ENCODE data around the gene LEFTY1.
"Not testable (repeated sequence)": the region's sequence is repeated elsewhere in the genome, so short reads cannot be mapped to it uniquely, and the experiment has no call there.

The LEFTY1 gene

GRCh38 chr1:225849925-225850324 is 39.0 kb downstream of the LEFTY1 start:
- DNase-seq (ENCODE audit: low spot score), result no peak

- DNase-seq (ENCODE audit: low spot score), result no peak
Observed at GRCh38 chr1:225848030-225848955, 40.7 kb downstream of the LEFTY1 start.

DNA sequence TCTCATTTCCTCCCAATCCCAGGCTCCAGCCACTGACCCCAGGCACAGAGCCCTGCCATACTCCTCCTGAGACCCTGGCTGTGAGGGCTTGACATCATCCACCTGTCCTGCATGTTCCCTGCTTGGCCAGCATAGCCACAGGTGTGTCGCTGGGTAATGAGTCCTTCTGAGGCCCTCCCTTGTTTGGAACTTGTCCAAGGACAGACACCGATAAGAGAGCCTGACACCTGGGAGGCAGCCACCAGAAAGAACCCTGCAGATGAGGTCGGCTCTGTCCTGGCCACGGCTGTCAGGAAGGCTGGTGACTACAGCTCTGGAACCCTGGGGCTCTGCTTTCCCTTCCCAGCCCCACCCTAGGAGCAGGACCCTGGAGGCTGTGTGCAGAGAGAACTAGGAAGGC is 41.3 kb downstream of the LEFTY1 start:
- DNase-seq (ENCODE audit: low spot score), result no peak

GRCh38 chr1:225846331-225847310 is 42.3 kb downstream of the LEFTY1 start:
- no peak for DNase-seq (ENCODE audit: low spot score)

DNA sequence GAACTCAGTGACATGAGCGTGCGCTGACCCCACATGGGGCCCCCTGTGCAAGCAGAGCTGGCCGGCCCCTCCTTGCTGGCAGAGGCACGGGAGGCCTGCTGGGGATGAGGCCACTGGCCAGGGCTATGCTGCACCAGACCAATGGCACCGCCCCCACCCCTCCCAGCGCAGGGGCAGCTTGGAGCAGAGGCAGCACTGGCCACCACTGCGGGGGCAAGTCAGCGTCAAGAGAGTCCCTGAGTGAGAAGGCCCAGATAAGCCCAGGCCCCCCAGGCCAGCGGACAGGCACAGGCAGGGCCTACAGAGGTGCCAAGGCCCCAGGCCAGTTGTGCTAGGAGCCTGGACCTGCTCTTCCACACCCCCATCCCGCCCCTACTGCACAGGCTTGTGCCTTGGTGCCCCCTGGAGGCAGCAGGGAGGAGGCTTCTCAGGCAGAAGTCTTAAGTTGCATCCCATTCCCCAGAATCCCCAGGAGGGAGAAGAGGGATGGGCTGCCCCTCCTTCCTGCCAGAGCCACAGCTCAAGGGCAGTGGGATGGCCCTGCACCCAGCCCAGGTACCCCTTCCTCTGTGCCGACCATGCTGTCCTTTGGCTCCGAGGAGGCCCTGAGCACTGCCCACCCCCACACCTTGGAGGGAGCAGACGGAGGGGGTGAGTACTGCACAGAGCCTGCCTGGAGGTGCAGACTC is 43.2 kb downstream of the LEFTY1 start:
- peak; percentile 44 for DNase-seq (ENCODE audit: low spot score)

DNA sequence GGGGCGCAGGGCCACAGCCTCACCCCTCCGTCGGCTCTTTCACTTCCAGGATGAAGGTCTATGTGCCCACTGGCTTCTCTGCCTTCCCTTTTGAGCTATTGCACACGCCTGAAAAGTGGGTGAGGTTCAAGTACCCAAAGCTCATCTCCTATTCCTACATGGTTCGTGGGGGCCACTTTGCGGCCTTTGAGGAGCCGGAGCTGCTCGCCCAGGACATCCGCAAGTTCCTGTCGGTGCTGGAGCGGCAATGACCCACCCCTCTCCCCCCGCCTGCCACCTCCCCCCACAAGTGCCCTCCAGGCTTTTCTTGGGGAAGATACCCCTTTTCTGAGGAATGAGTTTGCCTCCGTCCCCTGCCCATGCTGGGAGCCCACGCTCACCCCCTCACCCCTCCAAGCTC is 43.8 kb downstream of the LEFTY1 start:
- no peak for DNase-seq (ENCODE audit: low spot score)

GRCh38 chr1:225844236-225845061 is 44.5 kb downstream of the LEFTY1 start:
- DNase-seq (ENCODE audit: low spot score), result no peak

DNA sequence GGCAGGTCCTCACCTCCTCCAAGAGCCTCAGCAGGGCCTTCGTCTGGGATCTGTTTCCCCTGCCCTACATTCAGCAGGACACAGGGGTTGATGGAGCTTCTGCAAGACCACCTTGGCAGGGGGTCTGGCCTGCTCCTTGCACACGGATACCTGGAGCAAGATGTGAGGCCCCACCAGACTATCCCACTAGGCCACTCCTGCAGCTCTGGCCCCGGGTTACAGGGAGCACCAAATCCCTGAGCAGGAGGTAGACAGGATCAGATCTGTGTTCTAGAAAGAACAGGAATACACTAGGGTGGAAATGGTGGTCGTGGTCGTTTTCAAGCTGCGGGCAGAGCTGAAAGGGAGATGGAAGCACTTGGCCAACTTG is 45.5 kb downstream of the LEFTY1 start:
- DNase-seq (ENCODE audit: low spot score), result no peak

- DNase-seq (ENCODE audit: low spot score), result no peak
Observed at GRCh38 chr1:225842788-225843425, 46.0 kb downstream of the LEFTY1 start.

GRCh38 chr1:225842074-225842473 is 46.9 kb downstream of the LEFTY1 start:
- no peak for DNase-seq (ENCODE audit: low spot score)

- no peak for DNase-seq (ENCODE audit: low spot score)
Observed at GRCh38 chr1:225840713-225841112, 48.2 kb downstream of the LEFTY1 start.

- no peak for DNase-seq (ENCODE audit: low spot score)
Observed at GRCh38 chr1:225840223-225840610, 48.7 kb downstream of the LEFTY1 start.

GRCh38 chr1:225838793-225839192 is 50.2 kb downstream of the LEFTY1 start:
- DNase-seq (ENCODE audit: low spot score), result no peak

DNA sequence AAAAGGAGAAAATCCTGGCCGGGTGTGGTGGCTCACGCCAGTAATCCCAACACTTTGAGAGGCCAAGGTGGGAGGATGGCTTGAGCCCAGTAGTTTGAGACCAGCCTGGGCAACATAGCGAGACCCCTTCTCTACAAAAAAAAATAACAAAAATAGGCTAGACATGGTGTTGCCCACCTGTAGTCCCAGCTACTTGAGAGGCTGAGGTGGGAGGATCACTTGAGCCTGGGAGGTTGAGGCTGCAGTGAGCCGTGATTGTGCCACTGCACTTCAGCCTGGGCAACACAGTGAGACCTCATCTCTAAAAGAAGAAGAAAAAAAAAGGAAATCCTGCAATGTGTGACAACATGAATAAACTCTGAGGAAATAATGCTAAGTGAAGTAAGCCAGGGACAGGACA is 52.6 kb downstream of the LEFTY1 start:
- DNase-seq (ENCODE audit: low spot score), result not testable (repeated sequence)
